Neural cell (in vitro differentiated cells): ENCODE results near the gene CFAP20DC. TPM values are rescaled to one million over a fixed set of nuclear protein-coding genes. Genes with fewer than 3 reads are reported as not detected.

Source experiments
- H2AFZ ChIP-seq: fragments of 200-600, 300-800 bp; sonication (generic), shearing (Covaris generic); 2 replicates; pipeline ENCODE4 v1.6.0; 2014; ENCODE audit warnings: low read depth, mild to moderate bottlenecking, antibody characterized with exemption, low read length, moderate library complexity
- H3F3A ChIP-seq: fragments of 200-600 bp; shearing (Covaris generic); 2 replicates; pipeline ENCODE4 v1.6.1; 2016; ENCODE audit warnings: mild to moderate bottlenecking, moderate library complexity, mixed read lengths, antibody characterized with exemption, low read length; ENCODE audit not compliant: insufficient read depth, poor library complexity, severe bottlenecking
- H3K27ac ChIP-seq: fragments of 200-600, 300-800 bp; sonication (generic), shearing (Covaris generic); 2 replicates; pipeline ENCODE4 v1.5.1; 2014; ENCODE audit warnings: mild to moderate bottlenecking, low read length, moderate library complexity
- H3K27me3 ChIP-seq: fragments of 300-800, 200-600 bp; sonication (generic), shearing (Covaris generic); 2 replicates; pipeline ENCODE4 v1.6.0; 2014; ENCODE audit warnings: mild to moderate bottlenecking, low read depth, low read length, moderate library complexity; ENCODE audit not compliant: insufficient read depth
- H3K36me3 ChIP-seq: fragments of 300-800, 200-600 bp; sonication (generic), shearing (Covaris generic); 2 replicates; pipeline ENCODE4 v1.5.1; 2014; ENCODE audit warnings: mild to moderate bottlenecking, antibody characterized with exemption, low read length, moderate library complexity; ENCODE audit not compliant: insufficient read depth
- H3K4me2 ChIP-seq: fragments of 300-800, 200-600 bp; sonication (generic), shearing (Covaris generic); 2 replicates; pipeline ENCODE4 v1.6.0; 2014; ENCODE audit warnings: mild to moderate bottlenecking, low read length
- H3K4me3 ChIP-seq: fragments of 300-800, 200-600 bp; sonication (generic), shearing (Covaris generic); 2 replicates; pipeline ENCODE4 v1.5.1; 2014; ENCODE audit warnings: mild to moderate bottlenecking, low read length, moderate library complexity
- H3K79me2 ChIP-seq: fragments of 200-600 bp; shearing (Covaris generic); replicated peaks from 2 replicates; pipeline ENCODE4 v1.6.0; 2014; ENCODE audit warnings: mild to moderate bottlenecking, low read length, moderate library complexity; ENCODE audit not compliant: insufficient read depth
- H3K9ac ChIP-seq: fragments of 300-800, 200-600 bp; sonication (generic), shearing (Covaris generic); 2 replicates; pipeline ENCODE4 v1.6.1; 2016; ENCODE audit warnings: mild to moderate bottlenecking, low read length, mixed read lengths
- H3K9me2 ChIP-seq: fragments of 200-600 bp; shearing (Covaris generic); 2 replicates; pipeline ENCODE4 v1.6.1; 2016; ENCODE audit warnings: mild to moderate bottlenecking, low read length, mixed read lengths; ENCODE audit not compliant: insufficient read depth
- H3K9me3 ChIP-seq: fragments of 200-600, 300-800 bp; sonication (generic), shearing (Covaris generic); 2 replicates; pipeline ENCODE4 v1.6.1; 2016; ENCODE audit warnings: mild to moderate bottlenecking, mixed run types, low read length, moderate library complexity, mixed read lengths
- H4K20me1 ChIP-seq: fragments of 200-600 bp; shearing (Covaris generic); 2 replicates; pipeline ENCODE4 v1.6.1; 2016; ENCODE audit warnings: mild to moderate bottlenecking, mixed run types; ENCODE audit not compliant: insufficient read depth
- EP300 ChIP-seq: fragments of 450-650 bp; conservative IDR thresholded peaks from 2 replicates; pipeline ENCODE4 v1.6.1; 2014; ENCODE audit warnings: antibody characterized with exemption, mild to moderate bottlenecking, moderate library complexity; ENCODE audit not compliant: poor library complexity, severe bottlenecking
- EZH2 ChIP-seq: fragments of 200-600, 300-800 bp; shearing (Covaris generic), sonication (generic); IDR thresholded peaks from 2 replicates; pipeline ENCODE4 v1.6.1; 2014; ENCODE audit warnings: antibody characterized with exemption, low read length, borderline replicate concordance, mild to moderate bottlenecking; ENCODE audit not compliant: insufficient read depth, poor library complexity, severe bottlenecking
- MXI1 ChIP-seq: fragments of 450-650 bp; conservative IDR thresholded peaks from 2 replicates; pipeline ENCODE4 v1.6.1; 2014; ENCODE audit warnings: antibody characterized with exemption, mild to moderate bottlenecking; ENCODE audit not compliant: poor library complexity, severe bottlenecking
- POLR2AphosphoS5 ChIP-seq: IDR thresholded peaks from 2 replicates; pipeline ENCODE4 v1.6.1; 2012
- RAD21 ChIP-seq: fragments of 450-650 bp; conservative IDR thresholded peaks from 2 replicates; pipeline ENCODE4 v1.6.1; 2014; ENCODE audit warnings: antibody characterized with exemption, mild to moderate bottlenecking, moderate library complexity
- SMC3 ChIP-seq: fragments of 450-650 bp; conservative IDR thresholded peaks from 2 replicates; pipeline ENCODE4 v1.6.1; 2014; ENCODE audit warnings: antibody characterized with exemption, mild to moderate bottlenecking, moderate library complexity; ENCODE audit not compliant: poor library complexity
- TAF1 ChIP-seq: IDR thresholded peaks from 2 replicates; pipeline ENCODE4 v1.6.1; 2012; ENCODE audit warnings: low read depth
- polyA plus RNA-seq: library from polyadenylated mRNA; depleted of rRNA; stranded (reverse); fragments of >200 nt; gene quantifications from 2 replicates; pipeline ENCODE4 v1.2.3, GENCODE V29; 2014
- TF ChIP-seq, protein P1 (sequence below): IDR thresholded peaks from 2 replicates; pipeline ENCODE4 v1.6.1; 2012; ENCODE audit warnings: borderline replicate concordance
- TF ChIP-seq, protein P2 (sequence below): fragments of 450-650 bp; IDR thresholded peaks from 2 replicates; pipeline ENCODE4 v1.5.1; 2014; ENCODE audit warnings: antibody characterized with exemption, mild to moderate bottlenecking, moderate library complexity; ENCODE audit not compliant: poor library complexity, severe bottlenecking

CFAP20DC gene
- polyA plus RNA-seq, 1 donor from 2014 or later: not detected

DNA sequence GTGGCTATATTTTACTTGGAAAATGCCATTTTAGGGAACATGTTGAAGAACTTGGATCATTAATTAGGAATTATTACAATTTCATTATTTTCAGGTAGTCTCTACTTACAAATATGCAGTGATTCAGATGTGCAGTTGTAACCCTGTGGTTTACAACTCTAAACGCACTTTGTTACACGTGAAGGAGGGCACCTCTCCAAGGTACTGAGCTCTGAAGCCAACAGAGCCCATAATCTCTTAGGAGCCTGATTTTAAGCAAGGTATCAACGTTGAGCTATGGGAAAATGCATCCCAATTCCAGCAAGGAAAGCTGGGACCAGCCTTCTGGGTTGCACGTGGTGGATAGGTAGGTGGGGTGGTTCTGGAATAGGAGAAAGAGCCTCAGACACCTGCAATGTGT lies 301.8 kb downstream of the CFAP20DC start:
- no peak for TF ChIP-seq TAF1
- TF ChIP-seq EZH2: no peak
- TF ChIP-seq, protein P1, sequence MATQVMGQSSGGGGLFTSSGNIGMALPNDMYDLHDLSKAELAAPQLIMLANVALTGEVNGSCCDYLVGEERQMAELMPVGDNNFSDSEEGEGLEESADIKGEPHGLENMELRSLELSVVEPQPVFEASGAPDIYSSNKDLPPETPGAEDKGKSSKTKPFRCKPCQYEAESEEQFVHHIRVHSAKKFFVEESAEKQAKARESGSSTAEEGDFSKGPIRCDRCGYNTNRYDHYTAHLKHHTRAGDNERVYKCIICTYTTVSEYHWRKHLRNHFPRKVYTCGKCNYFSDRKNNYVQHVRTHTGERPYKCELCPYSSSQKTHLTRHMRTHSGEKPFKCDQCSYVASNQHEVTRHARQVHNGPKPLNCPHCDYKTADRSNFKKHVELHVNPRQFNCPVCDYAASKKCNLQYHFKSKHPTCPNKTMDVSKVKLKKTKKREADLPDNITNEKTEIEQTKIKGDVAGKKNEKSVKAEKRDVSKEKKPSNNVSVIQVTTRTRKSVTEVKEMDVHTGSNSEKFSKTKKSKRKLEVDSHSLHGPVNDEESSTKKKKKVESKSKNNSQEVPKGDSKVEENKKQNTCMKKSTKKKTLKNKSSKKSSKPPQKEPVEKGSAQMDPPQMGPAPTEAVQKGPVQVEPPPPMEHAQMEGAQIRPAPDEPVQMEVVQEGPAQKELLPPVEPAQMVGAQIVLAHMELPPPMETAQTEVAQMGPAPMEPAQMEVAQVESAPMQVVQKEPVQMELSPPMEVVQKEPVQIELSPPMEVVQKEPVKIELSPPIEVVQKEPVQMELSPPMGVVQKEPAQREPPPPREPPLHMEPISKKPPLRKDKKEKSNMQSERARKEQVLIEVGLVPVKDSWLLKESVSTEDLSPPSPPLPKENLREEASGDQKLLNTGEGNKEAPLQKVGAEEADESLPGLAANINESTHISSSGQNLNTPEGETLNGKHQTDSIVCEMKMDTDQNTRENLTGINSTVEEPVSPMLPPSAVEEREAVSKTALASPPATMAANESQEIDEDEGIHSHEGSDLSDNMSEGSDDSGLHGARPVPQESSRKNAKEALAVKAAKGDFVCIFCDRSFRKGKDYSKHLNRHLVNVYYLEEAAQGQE: no peak
- no peak for TF ChIP-seq EP300
- no peak for TF ChIP-seq MXI1
- TF ChIP-seq, protein P2, sequence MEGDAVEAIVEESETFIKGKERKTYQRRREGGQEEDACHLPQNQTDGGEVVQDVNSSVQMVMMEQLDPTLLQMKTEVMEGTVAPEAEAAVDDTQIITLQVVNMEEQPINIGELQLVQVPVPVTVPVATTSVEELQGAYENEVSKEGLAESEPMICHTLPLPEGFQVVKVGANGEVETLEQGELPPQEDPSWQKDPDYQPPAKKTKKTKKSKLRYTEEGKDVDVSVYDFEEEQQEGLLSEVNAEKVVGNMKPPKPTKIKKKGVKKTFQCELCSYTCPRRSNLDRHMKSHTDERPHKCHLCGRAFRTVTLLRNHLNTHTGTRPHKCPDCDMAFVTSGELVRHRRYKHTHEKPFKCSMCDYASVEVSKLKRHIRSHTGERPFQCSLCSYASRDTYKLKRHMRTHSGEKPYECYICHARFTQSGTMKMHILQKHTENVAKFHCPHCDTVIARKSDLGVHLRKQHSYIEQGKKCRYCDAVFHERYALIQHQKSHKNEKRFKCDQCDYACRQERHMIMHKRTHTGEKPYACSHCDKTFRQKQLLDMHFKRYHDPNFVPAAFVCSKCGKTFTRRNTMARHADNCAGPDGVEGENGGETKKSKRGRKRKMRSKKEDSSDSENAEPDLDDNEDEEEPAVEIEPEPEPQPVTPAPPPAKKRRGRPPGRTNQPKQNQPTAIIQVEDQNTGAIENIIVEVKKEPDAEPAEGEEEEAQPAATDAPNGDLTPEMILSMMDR: no peak
- no peak for TF ChIP-seq RAD21
- TF ChIP-seq SMC3: no peak
- no peak for TF ChIP-seq POLR2AphosphoS5
- Histone ChIP-seq H3K27me3 (no peaks in the 10 kb centered on the region), H3K9me2 (no peaks in the 10 kb centered on the region), H3K4me3 (no peak overlapping the region), H3K36me3 (no peaks in the 10 kb centered on the region), H3K9ac (no peak overlapping the region), H3K4me2 (no peak overlapping the region), H2AFZ (no peak overlapping the region), H3K27ac (no peak overlapping the region), H4K20me1 (no peaks in the 10 kb centered on the region), H3K79me2 (no peaks in the 10 kb centered on the region), H3K9me3 (no peaks in the 10 kb centered on the region), H3F3A (no peaks in the 10 kb centered on the region)

DNA sequence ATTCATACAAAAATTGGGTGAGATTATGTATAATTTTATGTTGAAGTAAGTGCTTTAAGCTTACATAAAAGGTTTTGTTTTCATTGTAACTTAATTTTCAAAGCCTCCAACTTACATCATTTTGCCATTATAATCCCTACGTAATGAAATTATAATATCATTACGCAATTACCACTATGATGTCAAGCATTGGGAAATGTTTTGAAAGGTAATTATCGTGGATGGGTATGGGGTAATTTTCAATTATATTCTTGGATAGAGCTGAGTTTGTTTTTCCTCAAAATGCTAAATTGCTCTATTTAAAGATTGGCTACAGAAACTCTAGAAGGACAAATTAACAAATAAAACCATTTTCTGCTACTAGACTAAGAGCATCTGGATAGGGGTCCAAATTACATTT lies 303.1 kb downstream of the CFAP20DC start:
- Histone ChIP-seq H3K9me2 (no peaks in the 10 kb centered on the region), H3F3A (no peaks in the 10 kb centered on the region), H2AFZ (no peak overlapping the region), H3K36me3 (no peaks in the 10 kb centered on the region), H4K20me1 (no peaks in the 10 kb centered on the region), H3K79me2 (no peaks in the 10 kb centered on the region), H3K27ac (no peak overlapping the region), H3K27me3 (no peaks in the 10 kb centered on the region), H3K9me3 (no peaks in the 10 kb centered on the region), H3K4me3 (no peak overlapping the region), H3K9ac (no peak overlapping the region), H3K4me2 (no peak overlapping the region)
- TF ChIP-seq TAF1: no peak
- TF ChIP-seq EP300: no peak
- TF ChIP-seq, protein P2: no peak
- TF ChIP-seq EZH2: no peak
- TF ChIP-seq, protein P1: no peak
- no peak for TF ChIP-seq POLR2AphosphoS5
- no peak for TF ChIP-seq RAD21
